ENCODE results near the gene ACAA2. TPM values are rescaled to one million over a fixed set of nuclear protein-coding genes. Genes with fewer than 3 reads are reported as not detected.
"Not testable (repeated sequence)": the region's sequence is repeated elsewhere in the genome, so short reads cannot be mapped to it uniquely, and the experiment has no call there.

The ACAA2 gene
- total RNA-seq, 1 experiment from 2014 or later: 51.1 TPM

DNA sequence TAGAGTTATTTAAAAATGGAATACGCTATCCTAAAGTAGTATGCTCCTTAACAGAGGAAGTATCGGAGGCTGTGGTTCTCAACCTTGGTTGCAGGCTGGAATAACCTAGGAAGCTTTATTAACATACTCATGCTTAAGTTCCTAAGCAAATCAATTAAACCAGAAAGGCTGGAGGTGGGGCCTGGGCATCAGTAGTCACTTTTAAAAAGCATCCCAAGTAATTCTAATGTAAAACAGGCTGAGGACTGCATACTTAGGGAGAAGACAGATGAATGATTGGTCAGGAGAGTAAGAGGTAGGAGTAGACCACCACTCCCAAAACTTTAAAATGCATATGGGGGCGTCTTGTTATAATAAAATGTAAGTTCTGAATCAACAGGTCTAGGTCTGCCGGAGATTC is 15.3 kb downstream of the ACAA2 start:
- H3K36me3 ChIP-seq (ENCODE audit: insufficient read depth, low read length, poor library complexity, severe bottlenecking): peaks cover 2% of the 10 kb centered on the region
- no peak overlapping the region for H3K27ac ChIP-seq (ENCODE audit: low read depth, low read length, poor library complexity, severe bottlenecking)
- no peaks in the 10 kb centered on the region for H3K4me1 ChIP-seq (ENCODE audit: insufficient read depth, low read length, poor library complexity, severe bottlenecking)
- H3K27me3 ChIP-seq (replicated peaks; ENCODE audit: insufficient read depth, low read depth, low read length, poor library complexity): no peaks in the 10 kb centered on the region
- no peak for DNase-seq (ENCODE audit: low spot score)
- H3K4me3 ChIP-seq (ENCODE audit: low read depth, low read length, poor library complexity, severe bottlenecking): no peak overlapping the region
- intact Hi-C loops (cut with micrococcal nuclease; ENCODE audit: unreplicated experiment): no loop called here
- ChIA-PET CTCF (no interaction called here), POLR2A (ENCODE audit: low non-redundant PET) (no interaction called here)
- H3K9me3 ChIP-seq (ENCODE audit: low read depth, low read length, poor library complexity, severe bottlenecking): no peaks in the 10 kb centered on the region
- TF ChIP-seq, protein P1, sequence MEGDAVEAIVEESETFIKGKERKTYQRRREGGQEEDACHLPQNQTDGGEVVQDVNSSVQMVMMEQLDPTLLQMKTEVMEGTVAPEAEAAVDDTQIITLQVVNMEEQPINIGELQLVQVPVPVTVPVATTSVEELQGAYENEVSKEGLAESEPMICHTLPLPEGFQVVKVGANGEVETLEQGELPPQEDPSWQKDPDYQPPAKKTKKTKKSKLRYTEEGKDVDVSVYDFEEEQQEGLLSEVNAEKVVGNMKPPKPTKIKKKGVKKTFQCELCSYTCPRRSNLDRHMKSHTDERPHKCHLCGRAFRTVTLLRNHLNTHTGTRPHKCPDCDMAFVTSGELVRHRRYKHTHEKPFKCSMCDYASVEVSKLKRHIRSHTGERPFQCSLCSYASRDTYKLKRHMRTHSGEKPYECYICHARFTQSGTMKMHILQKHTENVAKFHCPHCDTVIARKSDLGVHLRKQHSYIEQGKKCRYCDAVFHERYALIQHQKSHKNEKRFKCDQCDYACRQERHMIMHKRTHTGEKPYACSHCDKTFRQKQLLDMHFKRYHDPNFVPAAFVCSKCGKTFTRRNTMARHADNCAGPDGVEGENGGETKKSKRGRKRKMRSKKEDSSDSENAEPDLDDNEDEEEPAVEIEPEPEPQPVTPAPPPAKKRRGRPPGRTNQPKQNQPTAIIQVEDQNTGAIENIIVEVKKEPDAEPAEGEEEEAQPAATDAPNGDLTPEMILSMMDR (conservative IDR thresholded peaks at IDR 0.05; ENCODE audit: low read depth, low read length): no peak
- BruUV-seq (replicated peaks): no TSS peak

DNA sequence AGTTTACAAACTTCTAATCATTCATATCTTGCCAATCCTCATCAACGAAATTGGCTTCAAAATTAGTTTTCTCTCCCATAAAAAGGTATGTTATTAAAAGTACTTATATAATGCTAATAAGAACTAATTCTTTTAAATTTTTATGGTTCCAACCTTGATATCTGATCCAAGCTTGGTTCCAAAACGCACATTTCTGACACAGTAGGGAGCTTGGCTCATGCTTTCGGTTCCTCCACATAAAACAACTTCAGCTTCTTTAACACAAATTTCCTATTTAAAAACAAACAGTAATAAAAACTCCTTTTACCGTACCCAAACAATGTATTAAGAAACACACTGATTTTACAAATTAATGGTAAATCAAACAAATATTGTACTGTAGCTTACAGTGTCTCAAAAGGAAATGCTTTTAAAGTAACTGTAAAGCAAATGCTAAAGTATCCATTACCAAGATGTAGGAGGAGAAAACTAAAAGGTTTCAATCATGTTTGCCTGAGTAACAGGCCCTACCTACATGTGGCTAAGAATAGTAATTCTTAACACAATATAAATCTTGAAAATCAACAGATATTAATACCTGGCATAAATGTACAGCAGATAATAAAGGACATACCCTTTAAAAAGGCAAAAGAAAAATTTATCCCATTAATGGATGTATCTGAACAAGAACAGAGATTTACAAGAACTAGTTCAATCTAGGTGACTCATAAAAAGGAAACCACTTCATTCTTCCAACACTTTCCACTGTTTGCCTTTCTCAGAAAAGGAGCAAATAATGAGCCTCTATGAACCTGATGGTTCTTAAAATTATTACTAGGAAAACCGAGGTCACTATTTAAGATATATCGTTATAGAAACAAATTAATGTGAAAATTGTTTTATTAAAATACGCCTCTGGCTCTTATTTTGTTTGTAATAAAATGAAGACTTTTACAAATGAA is 17.5 kb downstream of the ACAA2 start:
- TF ChIP-seq, protein P1 (conservative IDR thresholded peaks at IDR 0.05; ENCODE audit: low read depth, low read length): no peak
- no peak for TF ChIP-seq EZH2 (IDR thresholded peaks at IDR 0.05; ENCODE audit: borderline replicate concordance, low read depth, low read length, poor library complexity, severe bottlenecking)
- Histone ChIP-seq H3K27ac (ENCODE audit: low read depth, low read length, poor library complexity, severe bottlenecking) (no peak overlapping the region), H3K4me3 (ENCODE audit: low read depth, low read length, poor library complexity, severe bottlenecking) (no peak overlapping the region), H3K36me3 (ENCODE audit: insufficient read depth, low read length, poor library complexity, severe bottlenecking) (peaks cover 14% of the 10 kb centered on the region), H3K4me1 (ENCODE audit: insufficient read depth, low read length, poor library complexity, severe bottlenecking) (no peaks in the 10 kb centered on the region), H3K27me3 (replicated peaks; ENCODE audit: insufficient read depth, low read depth, low read length, poor library complexity) (no peaks in the 10 kb centered on the region), H3K9me3 (ENCODE audit: low read depth, low read length, poor library complexity, severe bottlenecking) (no peaks in the 10 kb centered on the region)
- ChIA-PET POLR2A (ENCODE audit: low non-redundant PET) (no interaction called here), CTCF (no interaction called here)
- no peak for DNase-seq (ENCODE audit: low spot score)
- intact Hi-C loops (cut with micrococcal nuclease; ENCODE audit: unreplicated experiment): no loop called here
- BruUV-seq (replicated peaks): no TSS peak

DNA sequence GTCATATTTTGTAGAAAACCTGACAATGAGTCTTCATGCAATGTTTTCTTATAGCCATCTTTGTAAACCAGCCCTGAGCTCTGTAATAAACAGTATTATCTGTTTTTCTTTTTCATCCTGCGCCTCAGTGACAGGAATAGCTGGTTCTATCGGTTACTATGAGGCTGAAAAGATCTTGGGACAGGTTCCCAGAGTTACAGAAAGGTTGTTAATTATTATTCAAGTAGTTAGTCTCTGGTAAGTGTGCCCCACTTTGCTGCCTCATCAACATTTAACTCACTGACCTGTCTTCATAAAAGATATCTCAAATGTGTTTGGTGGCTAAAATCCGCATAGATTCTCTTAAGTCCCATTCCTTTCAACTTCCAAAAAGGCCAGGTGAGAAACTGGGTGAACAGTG is 18.6 kb downstream of the ACAA2 start:
- no peak for DNase-seq (ENCODE audit: low spot score)
- TF ChIP-seq, protein P1 (conservative IDR thresholded peaks at IDR 0.05; ENCODE audit: low read depth, low read length): no peak
- TF ChIP-seq EZH2 (IDR thresholded peaks at IDR 0.05; ENCODE audit: borderline replicate concordance, low read depth, low read length, poor library complexity, severe bottlenecking): no peak
- H3K9me3 ChIP-seq (ENCODE audit: low read depth, low read length, poor library complexity, severe bottlenecking): no peaks in the 10 kb centered on the region
- intact Hi-C loops (cut with micrococcal nuclease; ENCODE audit: unreplicated experiment): no loop called here
- peaks cover 22% of the 10 kb centered on the region for H3K36me3 ChIP-seq (ENCODE audit: insufficient read depth, low read length, poor library complexity, severe bottlenecking)
- no peaks in the 10 kb centered on the region for H3K4me1 ChIP-seq (ENCODE audit: insufficient read depth, low read length, poor library complexity, severe bottlenecking)
- POLR2A ChIA-PET (ENCODE audit: low non-redundant PET): no interaction called here
- no TSS peak for BruUV-seq (replicated peaks)
- H3K27me3 ChIP-seq (replicated peaks; ENCODE audit: insufficient read depth, low read depth, low read length, poor library complexity): no peaks in the 10 kb centered on the region
- no peak overlapping the region for H3K27ac ChIP-seq (ENCODE audit: low read depth, low read length, poor library complexity, severe bottlenecking)
- CTCF ChIA-PET: no interaction called here
- H3K4me3 ChIP-seq (ENCODE audit: low read depth, low read length, poor library complexity, severe bottlenecking): no peak overlapping the region

DNA sequence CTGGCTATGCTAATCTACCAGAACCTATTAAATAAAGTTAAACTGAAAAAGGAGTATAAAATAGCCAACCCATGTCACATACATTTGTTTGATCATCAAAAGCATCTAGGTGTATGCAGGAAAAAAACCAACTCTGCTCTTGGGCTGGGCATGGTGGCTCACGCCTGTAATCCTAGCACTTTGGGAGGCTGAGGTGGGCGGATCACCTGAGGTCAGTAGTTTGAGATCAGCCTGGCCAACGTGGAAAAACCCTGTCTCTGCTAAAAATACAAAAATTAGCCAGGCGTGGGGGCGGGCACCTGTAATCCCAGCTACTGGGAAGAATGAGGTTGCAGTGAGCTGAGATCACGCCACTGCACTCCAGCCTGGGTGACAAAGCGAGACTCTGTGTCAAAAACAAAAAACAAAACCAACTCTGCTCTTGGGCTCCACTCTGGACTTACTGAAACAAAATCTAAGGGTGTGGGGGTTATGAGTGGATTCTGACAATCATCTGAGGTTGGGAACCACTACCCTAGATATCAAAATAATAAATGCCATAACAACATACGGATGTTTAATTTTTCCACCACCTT is 23.7 kb downstream of the ACAA2 start:
- H3K27me3 ChIP-seq (replicated peaks; ENCODE audit: insufficient read depth, low read depth, low read length, poor library complexity); DNase-seq (ENCODE audit: low spot score); H3K9me3 ChIP-seq (ENCODE audit: low read depth, low read length, poor library complexity, severe bottlenecking); BruUV-seq (replicated peaks); H3K4me3 ChIP-seq (ENCODE audit: low read depth, low read length, poor library complexity, severe bottlenecking); H3K27ac ChIP-seq (ENCODE audit: low read depth, low read length, poor library complexity, severe bottlenecking); intact Hi-C loops (cut with micrococcal nuclease; ENCODE audit: unreplicated experiment); POLR2A ChIA-PET (ENCODE audit: low non-redundant PET); H3K4me1 ChIP-seq (ENCODE audit: insufficient read depth, low read length, poor library complexity, severe bottlenecking): not testable (repeated sequence)
- CTCF ChIA-PET: interaction anchor here (1.0 kb wide), 1 partner anchor 69 kb away, joined by 3 read pairs; no protein-coding TSS in a partner anchor
- H3K36me3 ChIP-seq (ENCODE audit: insufficient read depth, low read length, poor library complexity, severe bottlenecking): peaks cover 21% of the 10 kb centered on the region

Measured in A673 (cell line).